Measurements from ENCODE around the gene SHH. TPM values are rescaled to one million over a fixed set of nuclear protein-coding genes. Genes with fewer than 3 reads are reported as not detected.

Gene SHH
- 7.5 TPM for polyA plus RNA-seq
- long read RNA-seq, donor 1, result 0 reads
- long read RNA-seq, donor 2, result 0 reads
- long read RNA-seq, donor 3, full-length matches to known transcripts, result 2 of 2 reads
- long read RNA-seq, donor 3, partial matches to known transcripts, result 0 of 2 reads
- long read RNA-seq, donor 3, other reads (novel, unspliced or antisense), result 0 of 2 reads
- long read RNA-seq, donor 4, result 0 reads
- long read RNA-seq, donor 5, result 0 reads
- long read RNA-seq, donor 6, result 0 reads
- long read RNA-seq, donor 7, result 0 reads
- long read RNA-seq, donor 8, result 0 reads
- long read RNA-seq, donor 9, result 0 reads
- long read RNA-seq, donor 10, result 0 reads
- long read RNA-seq, donor 11, result 0 reads

GRCh38 chr7:155811895-155812761 is at the start of gene SHH:
SHH (minus strand) TSS chr7:155812463; CDS start chr7:155812122, 341 bp downstream.
- H3K9me3 ChIP-seq (ENCODE audit: control insufficient read depth, low read depth, low read length), result peaks cover 8% of the 10 kb centered on the region
- WGBS (ENCODE audit: insufficient coverage, low lambda C conversion rate), result 0% methylated on average over 9 of the region's 53 CpGs
- H3K4me3 ChIP-seq (ENCODE audit: low read length), result peak within 1 kb of the TSS; percentile 48
- no peaks in the 10 kb centered on the region for H3K36me3 ChIP-seq (ENCODE audit: control insufficient read depth, insufficient read depth, low read length)
- peak in 1 of 2 donors; percentile 62 for DNase-seq
- H3K27me3 ChIP-seq (ENCODE audit: control insufficient read depth, insufficient read depth, low read length), result peaks cover 83% of the 10 kb centered on the region
- H3K27ac ChIP-seq (ENCODE audit: low read length), result peak within 1 kb of the TSS; percentile 22
- H3K4me1 ChIP-seq (ENCODE audit: control insufficient read depth, insufficient read depth, low read length), result peaks cover 30% of the 10 kb centered on the region

- H3K27me3 ChIP-seq (ENCODE audit: control insufficient read depth, insufficient read depth, low read length), result no peaks in the 10 kb centered on the region
- no CpG with 5 or more reads among the region's 11 CpGs for WGBS (ENCODE audit: insufficient coverage, low lambda C conversion rate)
- no peak overlapping the region for H3K4me3 ChIP-seq (ENCODE audit: low read length)
- no peaks in the 10 kb centered on the region for H3K36me3 ChIP-seq (ENCODE audit: control insufficient read depth, insufficient read depth, low read length)
- no peak overlapping the region for H3K27ac ChIP-seq (ENCODE audit: low read length)
- no peaks in the 10 kb centered on the region for H3K9me3 ChIP-seq (ENCODE audit: control insufficient read depth, low read depth, low read length)
- H3K4me1 ChIP-seq (ENCODE audit: control insufficient read depth, insufficient read depth, low read length), result peaks cover 13% of the 10 kb centered on the region
- no peak for DNase-seq
These were observed 49.2 kb upstream of the SHH start for GRCh38 chr7:155861480-155861868.

GRCh38 chr7:155860840-155861479 is 48.7 kb upstream of the SHH start:
- Histone ChIP-seq H3K36me3 (ENCODE audit: control insufficient read depth, insufficient read depth, low read length) (no peaks in the 10 kb centered on the region), H3K9me3 (ENCODE audit: control insufficient read depth, low read depth, low read length) (no peaks in the 10 kb centered on the region), H3K4me1 (ENCODE audit: control insufficient read depth, insufficient read depth, low read length) (peaks cover 13% of the 10 kb centered on the region), H3K27ac (ENCODE audit: low read length) (no peak overlapping the region), H3K27me3 (ENCODE audit: control insufficient read depth, insufficient read depth, low read length) (no peaks in the 10 kb centered on the region), H3K4me3 (ENCODE audit: low read length) (no peak overlapping the region)
- WGBS (ENCODE audit: insufficient coverage, low lambda C conversion rate), result no CpG with 5 or more reads among the region's 11 CpGs
- peak; percentile 72 to 87 for DNase-seq

- Histone ChIP-seq H3K9me3 (ENCODE audit: control insufficient read depth, low read depth, low read length) (no peaks in the 10 kb centered on the region), H3K27ac (ENCODE audit: low read length) (no peak overlapping the region), H3K27me3 (ENCODE audit: control insufficient read depth, insufficient read depth, low read length) (no peaks in the 10 kb centered on the region), H3K4me3 (ENCODE audit: low read length) (no peak overlapping the region), H3K4me1 (ENCODE audit: control insufficient read depth, insufficient read depth, low read length) (peaks cover 13% of the 10 kb centered on the region), H3K36me3 (ENCODE audit: control insufficient read depth, insufficient read depth, low read length) (no peaks in the 10 kb centered on the region)
- DNase-seq, result no peak
- no CpG with 5 or more reads among the region's 4 CpGs for WGBS (ENCODE audit: insufficient coverage, low lambda C conversion rate)
These were observed 48.2 kb upstream of the SHH start for GRCh38 chr7:155860461-155860839.

DNA sequence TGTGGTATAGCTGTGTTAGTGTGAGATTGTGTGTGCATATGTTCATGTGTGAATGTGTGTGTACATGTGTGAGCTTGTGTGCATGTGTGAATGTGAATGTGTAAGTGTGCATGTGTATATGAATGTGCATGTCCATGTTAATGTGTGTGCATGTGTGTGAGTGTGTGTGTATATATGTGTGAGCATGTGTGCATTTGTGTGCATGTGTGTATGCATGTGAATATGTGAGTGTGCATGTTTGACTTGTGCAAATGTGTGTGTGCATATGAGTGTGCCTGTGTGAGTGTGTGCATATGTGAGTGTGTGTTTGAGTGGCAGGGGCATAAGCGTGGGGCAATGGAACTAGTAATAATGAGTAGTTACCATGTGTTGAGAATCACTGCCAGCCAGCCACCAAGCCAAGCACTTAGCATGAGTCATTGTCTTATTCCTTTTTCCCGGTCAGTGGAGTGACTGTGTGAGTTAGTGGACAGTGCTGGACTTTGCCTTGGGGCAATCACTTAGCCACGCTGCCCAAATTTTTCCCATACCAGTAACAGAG is 46.3 kb upstream of the SHH start:
- Histone ChIP-seq H3K9me3 (ENCODE audit: control insufficient read depth, low read depth, low read length) (no peaks in the 10 kb centered on the region), H3K4me1 (ENCODE audit: control insufficient read depth, insufficient read depth, low read length) (peaks cover 13% of the 10 kb centered on the region), H3K27ac (ENCODE audit: low read length) (no peak overlapping the region), H3K27me3 (ENCODE audit: control insufficient read depth, insufficient read depth, low read length) (no peaks in the 10 kb centered on the region), H3K4me3 (ENCODE audit: low read length) (no peak overlapping the region), H3K36me3 (ENCODE audit: control insufficient read depth, insufficient read depth, low read length) (no peaks in the 10 kb centered on the region)
- DNase-seq, result no peak
- WGBS (ENCODE audit: insufficient coverage, low lambda C conversion rate), result no CpG with 5 or more reads among the region's 3 CpGs

DNA sequence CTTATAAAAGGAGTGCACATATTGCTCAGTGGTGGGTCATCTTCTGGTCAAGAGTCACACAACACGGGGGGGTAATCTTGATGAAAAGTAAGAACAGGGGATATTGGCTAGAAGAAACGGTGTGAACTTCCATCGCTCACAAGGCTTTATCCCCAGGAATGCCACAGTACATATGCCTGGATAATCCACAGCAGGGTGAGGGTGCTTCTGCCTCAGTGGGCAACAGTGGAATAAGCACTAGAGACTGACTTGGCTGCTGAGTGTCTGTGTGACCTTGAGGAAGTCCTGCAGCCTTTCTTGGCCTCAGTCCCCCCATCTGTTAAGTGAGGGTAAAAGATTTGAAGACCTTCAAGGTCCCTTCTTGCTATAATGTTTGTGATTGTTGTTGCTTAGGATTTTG is 44.9 kb upstream of the SHH start:
- Histone ChIP-seq H3K4me3 (ENCODE audit: low read length) (no peak overlapping the region), H3K36me3 (ENCODE audit: control insufficient read depth, insufficient read depth, low read length) (no peaks in the 10 kb centered on the region), H3K27ac (ENCODE audit: low read length) (no peak overlapping the region), H3K4me1 (ENCODE audit: control insufficient read depth, insufficient read depth, low read length) (peaks cover 13% of the 10 kb centered on the region), H3K27me3 (ENCODE audit: control insufficient read depth, insufficient read depth, low read length) (no peaks in the 10 kb centered on the region), H3K9me3 (ENCODE audit: control insufficient read depth, low read depth, low read length) (no peaks in the 10 kb centered on the region)
- WGBS (ENCODE audit: insufficient coverage, low lambda C conversion rate), result no CpG with 5 or more reads among the region's 3 CpGs
- no peak for DNase-seq

GRCh38 chr7:155856656-155857055 is 44.4 kb upstream of the SHH start:
- no CpG with 5 or more reads among the region's 3 CpGs for WGBS (ENCODE audit: insufficient coverage, low lambda C conversion rate)
- no peaks in the 10 kb centered on the region for H3K36me3 ChIP-seq (ENCODE audit: control insufficient read depth, insufficient read depth, low read length)
- DNase-seq, result no peak
- H3K27ac ChIP-seq (ENCODE audit: low read length), result no peak overlapping the region
- H3K4me3 ChIP-seq (ENCODE audit: low read length), result no peak overlapping the region
- no peaks in the 10 kb centered on the region for H3K27me3 ChIP-seq (ENCODE audit: control insufficient read depth, insufficient read depth, low read length)
- peaks cover 13% of the 10 kb centered on the region for H3K4me1 ChIP-seq (ENCODE audit: control insufficient read depth, insufficient read depth, low read length)
- H3K9me3 ChIP-seq (ENCODE audit: control insufficient read depth, low read depth, low read length), result no peaks in the 10 kb centered on the region

DNA sequence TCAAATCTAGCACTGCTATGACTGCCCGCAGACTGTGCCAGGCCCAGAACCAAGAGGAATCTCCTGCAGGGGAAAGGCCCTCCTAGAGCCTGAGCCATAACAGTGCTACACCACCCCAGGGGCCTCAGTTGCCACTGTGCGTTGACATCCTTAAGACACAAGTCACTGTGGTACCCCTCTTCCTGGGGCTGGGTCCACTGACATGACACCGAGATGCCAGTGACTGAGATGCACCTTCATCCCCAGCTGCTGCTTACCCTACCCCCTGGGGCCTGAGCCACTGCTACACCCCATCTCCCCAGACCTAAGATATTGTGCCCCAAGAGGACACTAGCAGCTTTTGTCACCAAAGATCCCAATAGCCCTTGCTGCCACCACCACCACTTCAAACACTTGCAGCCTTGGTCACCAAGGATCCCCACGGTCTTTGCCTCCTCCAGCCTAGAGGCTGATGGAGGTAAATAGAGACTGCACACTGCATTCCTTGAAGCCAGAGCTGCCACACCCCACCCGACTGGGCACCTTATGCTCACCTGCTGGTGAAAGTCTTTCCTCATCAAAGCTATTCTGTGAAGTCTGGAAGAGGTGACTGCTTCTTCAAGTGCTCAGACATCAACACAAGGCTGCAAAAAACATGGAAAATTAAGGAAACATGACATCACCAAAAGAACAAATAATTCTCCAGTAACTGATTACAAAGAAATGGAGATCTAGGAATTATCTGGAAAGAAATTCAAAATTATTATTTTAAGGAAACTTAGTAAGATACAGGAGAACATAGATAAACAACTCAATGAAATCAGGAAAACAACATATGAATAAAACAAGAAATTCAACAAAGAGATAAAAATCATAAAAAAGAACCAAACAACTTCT is 40.4 kb upstream of the SHH start:
- Histone ChIP-seq H3K9me3 (ENCODE audit: control insufficient read depth, low read depth, low read length) (no peaks in the 10 kb centered on the region), H3K4me1 (ENCODE audit: control insufficient read depth, insufficient read depth, low read length) (peaks cover 6% of the 10 kb centered on the region), H3K27ac (ENCODE audit: low read length) (no peak overlapping the region), H3K4me3 (ENCODE audit: low read length) (no peak overlapping the region), H3K36me3 (ENCODE audit: control insufficient read depth, insufficient read depth, low read length) (no peaks in the 10 kb centered on the region), H3K27me3 (ENCODE audit: control insufficient read depth, insufficient read depth, low read length) (no peaks in the 10 kb centered on the region)
- DNase-seq, result no peak
- whole genome bisulfite sequencing (ENCODE audit: insufficient coverage, low lambda C conversion rate), result no CpG with 5 or more reads among the region's 5 CpGs

GRCh38 chr7:155851892-155852291 is 39.6 kb upstream of the SHH start:
- no peaks in the 10 kb centered on the region for H3K27me3 ChIP-seq (ENCODE audit: control insufficient read depth, insufficient read depth, low read length)
- H3K9me3 ChIP-seq (ENCODE audit: control insufficient read depth, low read depth, low read length), result no peaks in the 10 kb centered on the region
- H3K27ac ChIP-seq (ENCODE audit: low read length), result no peak overlapping the region
- no peak for DNase-seq
- H3K36me3 ChIP-seq (ENCODE audit: control insufficient read depth, insufficient read depth, low read length), result no peaks in the 10 kb centered on the region
- H3K4me1 ChIP-seq (ENCODE audit: control insufficient read depth, insufficient read depth, low read length), result peaks cover 6% of the 10 kb centered on the region
- H3K4me3 ChIP-seq (ENCODE audit: low read length), result no peak overlapping the region
- WGBS (ENCODE audit: insufficient coverage, low lambda C conversion rate), result no CpG with 5 or more reads among the region's 5 CpGs
